ENCODE results near the gene STARD13. TPM values are rescaled to one million over a fixed set of nuclear protein-coding genes. Genes with fewer than 3 reads are reported as not detected.

STARD13 gene
- total and polyA plus RNA-seq, 5 experiments from 2014 or later, result not detected

DNA sequence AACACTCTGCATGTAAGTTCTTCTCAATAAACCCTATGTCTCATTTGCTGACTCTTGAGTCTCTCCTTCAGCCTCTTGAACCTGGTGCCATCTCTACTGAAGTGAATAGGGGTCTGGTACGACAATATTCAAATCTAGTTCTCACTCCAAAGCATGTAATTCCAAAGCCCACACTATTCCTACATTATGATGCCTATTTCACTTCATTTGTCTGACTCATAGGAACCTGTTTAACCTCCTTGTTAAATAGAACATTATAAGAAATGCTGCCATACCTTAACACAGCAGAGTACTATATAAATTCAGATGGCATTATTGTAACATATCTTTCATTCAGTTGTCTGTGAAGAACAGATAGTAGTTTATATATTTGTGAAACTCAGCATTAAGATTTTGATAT is 67.1 kb downstream of the STARD13 start:
- no peaks in the 10 kb centered on the region for H3K4me1 Mint-ChIP-seq
- H3K27ac Mint-ChIP-seq, result no peak overlapping the region
- H3K4me3 Mint-ChIP-seq, result no peak overlapping the region
- POLR2A ChIA-PET, result no interaction called here
- H3K36me3 Mint-ChIP-seq, result no peaks in the 10 kb centered on the region
- no peaks in the 10 kb centered on the region for H3K9me3 Mint-ChIP-seq
- DNase-seq, result no peak
- H3K27me3 Mint-ChIP-seq, result peaks cover 0 to 8% (median 0%) of the 10 kb centered on the region in 5 donors
- no peak for ATAC-seq

DNA sequence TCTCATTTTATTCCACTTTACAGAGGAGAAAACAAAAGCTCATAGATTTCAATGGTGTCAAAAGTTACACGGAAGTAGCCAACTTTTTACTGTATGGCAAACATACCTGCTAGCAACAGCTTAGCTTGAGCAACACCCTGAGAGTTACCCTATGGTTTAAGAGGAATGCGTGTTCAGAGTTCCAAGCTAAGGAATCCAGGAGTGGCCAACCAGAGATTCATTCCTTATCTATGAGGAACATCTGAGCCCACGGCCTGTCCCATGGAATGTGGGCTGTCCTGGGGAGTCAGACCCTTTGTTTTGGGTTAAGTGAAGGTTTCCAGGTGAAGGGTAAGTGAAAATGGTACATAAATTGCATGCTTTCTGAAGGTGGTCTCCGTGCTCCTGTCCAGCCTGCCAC is 67.5 kb downstream of the STARD13 start:
- H3K27ac Mint-ChIP-seq, result no peak overlapping the region
- H3K27me3 Mint-ChIP-seq, result peaks cover 0 to 10% (median 1%) of the 10 kb centered on the region in 5 donors
- ATAC-seq (no peak), DNase-seq (no peak)
- no peaks in the 10 kb centered on the region for H3K36me3 Mint-ChIP-seq
- H3K9me3 Mint-ChIP-seq, result no peaks in the 10 kb centered on the region
- POLR2A ChIA-PET, result no interaction called here
- no peaks in the 10 kb centered on the region for H3K4me1 Mint-ChIP-seq
- H3K4me3 Mint-ChIP-seq, result no peak overlapping the region

DNA sequence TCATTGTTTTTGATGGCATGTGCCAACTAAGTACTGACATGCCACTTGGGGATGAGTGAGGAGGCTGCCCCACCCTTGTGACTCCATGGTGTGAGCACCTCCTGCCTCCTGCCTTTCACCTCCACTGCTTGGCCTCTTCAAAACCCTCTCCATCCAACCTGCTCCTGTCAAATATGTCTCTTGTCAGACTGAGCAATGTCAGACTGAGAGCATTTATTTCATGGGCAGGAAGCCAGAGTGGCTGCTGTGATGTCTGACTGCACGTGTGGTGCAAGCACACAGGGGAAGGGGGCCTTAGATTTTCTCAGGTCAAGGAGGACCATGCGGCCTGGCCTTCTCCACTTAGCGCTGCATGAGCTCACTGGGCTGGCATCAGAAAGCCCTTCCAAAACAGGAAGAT is 68.3 kb downstream of the STARD13 start:
- H3K36me3 Mint-ChIP-seq, result no peaks in the 10 kb centered on the region
- H3K9me3 Mint-ChIP-seq, result no peaks in the 10 kb centered on the region
- POLR2A ChIA-PET, result no interaction called here

DNA sequence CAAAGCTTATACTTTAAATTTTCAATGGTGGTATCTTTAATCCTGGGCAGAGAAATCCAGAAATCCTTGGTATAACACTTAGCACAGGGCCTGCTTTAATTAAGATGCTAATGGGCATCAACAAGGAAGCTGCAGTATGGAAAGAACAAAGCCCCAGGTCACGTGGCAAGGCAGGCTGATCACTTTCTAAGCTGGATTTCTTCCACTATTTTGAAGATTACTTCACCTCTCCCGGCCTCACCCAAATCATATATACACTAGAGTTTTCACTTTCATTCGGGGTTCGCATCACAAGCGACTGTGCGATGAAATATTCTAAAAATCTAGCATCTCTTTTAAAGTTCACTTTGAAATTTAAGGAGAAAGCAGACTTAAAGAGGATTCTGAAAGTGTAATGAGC is 71.8 kb downstream of the STARD13 start:
- ATAC-seq (no peak), DNase-seq (no peak)
- Mint-ChIP-seq H3K4me3 (no peak overlapping the region), H3K9me3 (no peaks in the 10 kb centered on the region), H3K27me3 (peaks cover 2 to 15% (median 3%) of the 10 kb centered on the region in 5 donors), H3K36me3 (no peaks in the 10 kb centered on the region), H3K27ac (no peak overlapping the region), H3K4me1 (no peaks in the 10 kb centered on the region)
- POLR2A ChIA-PET, result no interaction called here

More for the DNA sequence above, 68.3 kb downstream of the STARD13 start:
- peaks cover 0 to 11% (median 1%) of the 10 kb centered on the region in 5 donors for H3K27me3 Mint-ChIP-seq
- no peaks in the 10 kb centered on the region for H3K4me1 Mint-ChIP-seq
- H3K27ac Mint-ChIP-seq, result no peak overlapping the region
- DNase-seq (no peak), ATAC-seq (no peak)
- H3K4me3 Mint-ChIP-seq, result no peak overlapping the region

DNA sequence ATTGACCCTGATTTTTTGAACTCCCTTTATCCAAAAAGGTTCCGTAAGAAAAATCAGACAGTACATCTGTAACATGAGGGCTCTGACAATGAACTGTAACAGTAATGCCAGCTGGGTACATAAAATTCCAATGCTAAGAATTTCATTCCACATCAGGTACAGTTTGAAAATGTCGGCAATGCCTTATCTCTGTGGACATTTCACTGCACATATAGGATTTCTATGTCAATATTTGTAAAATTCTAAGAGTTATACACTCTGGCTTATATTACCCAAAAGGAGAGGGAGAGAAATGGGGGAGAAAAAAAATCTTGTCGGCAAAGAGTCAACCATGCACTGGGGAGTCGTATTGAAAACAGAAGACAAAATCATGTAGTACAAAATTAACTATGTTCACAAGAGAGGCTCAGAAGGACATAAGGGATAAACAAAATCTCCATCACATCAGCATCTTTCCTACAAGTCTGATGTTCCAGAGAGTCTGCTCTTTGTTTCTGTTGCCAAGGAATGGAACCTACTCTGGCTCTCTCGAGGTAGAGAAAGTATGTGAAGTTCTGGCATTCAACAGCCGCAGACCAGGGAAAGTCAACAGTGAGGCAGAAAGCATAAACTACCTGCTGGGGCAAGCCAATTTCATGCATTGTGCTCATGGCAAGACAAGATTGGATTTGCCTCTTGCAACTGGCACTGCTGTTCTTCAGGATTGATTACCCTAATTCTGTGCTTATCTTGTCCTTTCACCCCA is 72.4 kb downstream of the STARD13 start:
- POLR2A ChIA-PET, result no interaction called here
- no peaks in the 10 kb centered on the region for H3K36me3 Mint-ChIP-seq
- peaks cover 5 to 18% (median 6%) of the 10 kb centered on the region in 5 donors for H3K27me3 Mint-ChIP-seq
- no peak overlapping the region for H3K4me3 Mint-ChIP-seq
- DNase-seq, result no peak
- H3K4me1 Mint-ChIP-seq, result no peaks in the 10 kb centered on the region
- H3K9me3 Mint-ChIP-seq, result no peaks in the 10 kb centered on the region
- H3K27ac Mint-ChIP-seq, result no peak overlapping the region
- ATAC-seq, result no peak

DNA sequence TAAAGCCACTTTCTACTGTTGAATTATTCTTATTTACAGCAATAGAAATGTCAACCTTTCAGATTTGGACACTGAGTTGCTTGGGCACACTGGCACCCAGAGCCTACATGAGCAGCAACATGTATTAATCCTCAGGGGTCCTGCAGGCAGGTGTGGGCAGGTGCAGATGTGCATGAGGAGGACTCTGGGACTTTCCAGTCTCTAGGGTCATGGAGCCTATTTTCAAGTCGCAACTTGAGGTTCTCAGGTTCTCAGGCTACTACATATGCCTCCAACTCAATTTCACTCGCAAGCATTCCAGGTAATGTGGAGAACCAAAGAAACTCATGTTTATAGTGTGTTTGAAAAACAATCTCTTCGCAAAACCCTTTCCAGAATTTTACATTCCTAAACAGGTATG is 73.2 kb downstream of the STARD13 start:
- POLR2A ChIA-PET, result no interaction called here
- H3K9me3 Mint-ChIP-seq, result no peaks in the 10 kb centered on the region
- DNase-seq (no peak), ATAC-seq (no peak)
- no peak overlapping the region for H3K4me3 Mint-ChIP-seq
- H3K4me1 Mint-ChIP-seq, result no peaks in the 10 kb centered on the region
- no peak overlapping the region for H3K27ac Mint-ChIP-seq
- no peaks in the 10 kb centered on the region for H3K36me3 Mint-ChIP-seq
- peaks cover 6 to 26% (median 11%) of the 10 kb centered on the region in 5 donors for H3K27me3 Mint-ChIP-seq

DNA sequence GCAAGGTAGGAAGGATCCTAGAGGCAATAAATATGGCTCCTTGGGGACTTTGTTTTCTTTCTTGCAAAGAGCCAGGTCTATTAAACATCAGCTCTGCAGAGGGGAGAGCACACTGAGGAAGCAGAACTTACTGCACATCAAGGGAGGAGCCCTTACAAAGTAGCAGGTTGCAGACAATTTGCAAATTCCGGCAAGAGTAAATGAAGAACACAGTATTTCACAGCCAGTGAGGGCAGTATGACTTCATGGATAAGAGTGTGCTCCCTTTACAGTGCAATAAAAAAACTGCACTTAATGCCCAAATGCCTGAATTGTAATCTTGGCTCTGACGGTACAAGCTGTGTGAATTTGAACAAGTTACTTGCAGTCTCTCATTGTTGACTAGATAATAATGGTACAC is 75.5 kb downstream of the STARD13 start:
- no peak for ATAC-seq

DNA sequence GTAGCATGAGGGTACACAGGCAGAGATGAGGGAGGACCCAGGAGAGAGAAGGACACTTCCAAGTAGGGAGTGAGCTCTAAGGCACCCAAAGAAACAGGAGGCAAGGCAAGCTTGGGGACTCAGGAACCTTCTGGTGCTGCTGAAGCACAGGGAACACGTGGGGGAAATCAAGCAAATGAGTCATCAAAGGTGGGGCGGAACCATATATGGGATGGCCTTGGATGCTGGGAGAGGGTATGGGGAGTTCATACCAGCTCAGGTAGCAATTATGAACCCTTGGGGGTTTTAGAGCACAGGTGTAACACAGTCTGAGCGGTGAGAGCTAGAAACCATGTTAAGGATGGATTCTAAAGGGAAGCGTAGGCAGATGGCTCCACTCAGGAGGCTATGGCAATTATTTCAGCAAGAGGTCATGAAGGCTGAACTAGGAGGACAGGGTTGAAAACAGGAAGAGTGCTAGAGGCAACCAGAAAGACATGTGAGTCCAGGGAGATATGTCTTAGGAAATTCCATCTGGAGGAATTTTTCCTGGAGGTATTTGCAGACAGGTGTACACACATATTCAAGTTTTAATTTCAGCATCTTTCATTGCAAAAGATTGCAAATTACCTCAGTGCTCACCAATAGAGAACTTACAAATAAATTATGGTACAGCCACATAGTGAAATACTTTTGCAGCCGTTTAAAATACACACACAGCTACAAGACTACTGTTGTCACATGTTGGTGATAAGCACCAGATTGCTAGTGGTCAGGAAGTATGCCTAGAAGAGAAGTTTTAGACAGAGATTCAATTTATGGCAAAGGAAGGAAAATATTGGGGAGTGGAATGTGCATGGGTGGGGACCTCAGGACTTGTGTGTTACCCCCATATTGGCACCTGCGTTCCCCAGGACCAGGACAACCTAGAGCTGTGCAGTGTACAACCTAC is 77.0 kb downstream of the STARD13 start:
- POLR2A ChIA-PET, result no interaction called here
- Mint-ChIP-seq H3K36me3 (no peaks in the 10 kb centered on the region), H3K27ac (peak overlapping the region in 1 of 10 donors; percentile 53), H3K4me1 (peaks cover 0 to 11% (median 5%) of the 10 kb centered on the region in 4 donors), H3K4me3 (no peak overlapping the region), H3K27me3 (peaks cover 7 to 42% (median 24%) of the 10 kb centered on the region in 5 donors), H3K9me3 (no peaks in the 10 kb centered on the region)
- ATAC-seq (no peak), DNase-seq (no peak)

More for the DNA sequence above, 75.5 kb downstream of the STARD13 start:
- Mint-ChIP-seq H3K4me3 (no peak overlapping the region), H3K27ac (no peak overlapping the region), H3K36me3 (no peaks in the 10 kb centered on the region), H3K27me3 (peaks cover 6 to 39% (median 20%) of the 10 kb centered on the region in 5 donors), H3K4me1 (peaks cover 0 to 10% (median 1%) of the 10 kb centered on the region in 4 donors), H3K9me3 (no peaks in the 10 kb centered on the region)
- DNase-seq, result no peak
- POLR2A ChIA-PET, result no interaction called here

DNA sequence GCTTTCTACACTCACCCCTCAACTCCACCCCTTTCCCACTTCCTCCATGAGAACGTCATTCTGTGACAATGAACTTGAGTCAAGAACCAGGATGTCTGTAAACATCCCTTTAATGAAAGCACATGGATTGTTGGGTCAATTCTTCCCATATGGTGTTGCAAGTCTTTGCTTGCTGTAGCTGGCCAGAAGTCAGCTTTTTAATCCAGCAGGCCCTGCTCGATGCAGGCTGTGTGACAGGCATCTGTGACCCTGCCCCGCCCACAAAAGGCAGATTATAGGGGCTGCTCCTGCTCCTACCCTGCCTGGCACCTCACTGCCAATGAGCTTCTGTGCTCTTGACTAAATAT is 78.0 kb downstream of the STARD13 start:
- Mint-ChIP-seq H3K27me3 (peaks cover 8 to 45% (median 22%) of the 10 kb centered on the region in 5 donors), H3K27ac (no peak overlapping the region), H3K36me3 (no peaks in the 10 kb centered on the region), H3K4me3 (no peak overlapping the region), H3K4me1 (peaks cover 0 to 11% (median 5%) of the 10 kb centered on the region in 4 donors), H3K9me3 (no peaks in the 10 kb centered on the region)
- no peak for ATAC-seq
- POLR2A ChIA-PET, result no interaction called here
- DNase-seq, result no peak

DNA sequence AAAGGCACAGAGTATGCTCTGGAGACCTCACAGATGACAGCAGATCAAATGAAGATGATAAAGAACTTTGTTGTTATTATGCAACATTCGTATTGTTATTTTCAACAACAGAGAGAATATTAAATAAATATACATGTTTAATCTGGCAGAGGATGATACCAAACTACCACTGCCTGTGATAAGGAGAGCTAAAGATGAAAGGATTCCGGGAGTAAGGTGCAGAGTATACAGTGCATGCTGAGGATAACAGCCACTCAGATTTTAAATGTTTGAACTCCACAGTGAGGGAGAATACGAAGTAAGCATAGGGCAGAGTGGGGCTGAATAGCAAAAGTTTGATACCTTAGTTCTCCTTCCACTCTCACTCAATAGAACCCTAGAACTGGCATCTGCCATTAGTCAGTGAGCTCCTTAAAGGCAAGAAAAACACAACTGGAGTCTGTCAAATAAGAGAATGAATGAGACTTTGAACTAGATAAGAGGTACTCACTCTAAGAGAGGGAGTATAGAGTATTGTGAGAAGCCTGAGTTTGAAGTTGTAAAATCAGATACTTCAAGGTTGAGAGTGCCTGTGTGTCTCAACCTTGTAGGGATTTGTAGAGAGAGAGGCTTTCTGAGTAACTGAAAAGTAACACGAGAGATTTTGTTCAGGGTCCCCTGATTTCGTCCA is 78.5 kb downstream of the STARD13 start:
- Mint-ChIP-seq H3K9me3 (no peaks in the 10 kb centered on the region), H3K27ac (no peak overlapping the region), H3K4me3 (no peak overlapping the region), H3K4me1 (peaks cover 0 to 11% (median 6%) of the 10 kb centered on the region in 4 donors), H3K27me3 (peaks cover 12 to 50% (median 26%) of the 10 kb centered on the region in 5 donors), H3K36me3 (no peaks in the 10 kb centered on the region)
- DNase-seq, result no peak
- ATAC-seq, result no peak
- POLR2A ChIA-PET, result no interaction called here

DNA sequence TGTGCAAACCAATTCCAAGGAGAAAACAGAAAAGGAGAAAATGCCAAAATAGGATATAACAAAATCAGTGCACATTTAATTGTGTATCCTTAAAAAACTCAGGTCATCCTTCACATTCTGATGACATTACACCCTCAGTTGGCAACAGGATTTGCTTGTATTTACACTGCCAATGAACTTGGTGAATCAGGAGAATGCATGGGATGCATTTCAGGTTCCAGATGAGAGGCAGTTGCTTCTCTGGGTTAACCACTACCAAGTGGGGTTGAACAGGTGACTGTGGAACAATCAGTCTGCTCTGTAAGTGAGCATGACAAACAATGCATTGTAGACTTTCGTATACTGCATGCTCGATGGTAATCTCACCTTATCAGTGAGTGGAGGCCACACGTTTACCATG is 79.1 kb downstream of the STARD13 start:
- Mint-ChIP-seq H3K4me3 (no peak overlapping the region), H3K27me3 (peaks cover 12 to 53% (median 26%) of the 10 kb centered on the region in 5 donors), H3K9me3 (no peaks in the 10 kb centered on the region), H3K4me1 (peaks cover 0 to 11% (median 6%) of the 10 kb centered on the region in 4 donors), H3K27ac (no peak overlapping the region), H3K36me3 (no peaks in the 10 kb centered on the region)
- no peak for ATAC-seq
- no peak for DNase-seq
- POLR2A ChIA-PET, result no interaction called here

DNA sequence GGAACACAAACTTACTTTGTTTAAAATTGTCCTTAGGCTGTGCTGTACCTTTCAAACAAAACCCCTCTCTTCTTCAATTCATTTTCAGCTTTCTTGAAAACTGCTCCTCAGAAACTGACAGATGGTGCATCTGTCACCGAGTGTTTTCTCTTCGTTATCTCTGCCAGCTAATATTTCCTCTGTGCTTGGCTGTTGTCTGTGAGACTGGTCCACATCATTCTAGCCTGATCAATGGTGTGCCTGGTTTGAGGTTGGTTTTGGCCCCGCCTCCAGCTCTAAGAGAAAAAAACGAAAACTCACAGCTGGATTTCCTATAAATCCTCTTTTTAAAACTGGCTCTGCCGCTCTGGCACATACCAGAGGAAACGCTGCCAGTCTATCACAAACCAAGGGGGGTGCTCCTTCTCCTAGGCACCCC is 79.7 kb downstream of the STARD13 start:
- Mint-ChIP-seq H3K36me3 (no peaks in the 10 kb centered on the region), H3K9me3 (no peaks in the 10 kb centered on the region), H3K27me3 (peaks cover 12 to 53% (median 26%) of the 10 kb centered on the region in 5 donors), H3K27ac (peak overlapping the region in 2 of 10 donors; percentile 3 to 46), H3K4me3 (no peak overlapping the region), H3K4me1 (peaks cover 0 to 11% (median 6%) of the 10 kb centered on the region in 4 donors)
- POLR2A ChIA-PET, result no interaction called here
- DNase-seq, result no peak
- ATAC-seq, result no peak

DNA sequence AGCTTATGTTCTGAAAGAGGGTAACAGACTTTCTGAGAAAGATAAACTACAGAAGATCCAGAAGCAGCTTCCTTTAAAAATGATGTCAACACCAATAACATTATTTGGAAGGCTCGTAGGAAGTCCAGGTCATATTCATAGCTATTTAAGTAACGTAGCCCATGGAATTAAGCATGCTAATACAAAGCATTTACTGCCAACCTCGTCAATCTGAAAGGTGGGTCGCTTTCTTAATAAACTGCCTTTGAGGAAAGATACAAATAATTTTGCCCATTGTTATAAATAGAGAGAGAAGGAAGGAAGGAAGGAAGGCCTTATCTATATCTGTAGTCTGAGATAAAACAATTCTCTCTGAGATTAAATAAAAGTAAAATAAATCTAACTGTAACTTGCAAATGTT is 80.3 kb downstream of the STARD13 start:
- Mint-ChIP-seq H3K27ac (no peak overlapping the region), H3K36me3 (no peaks in the 10 kb centered on the region), H3K4me1 (peaks cover 0 to 11% (median 6%) of the 10 kb centered on the region in 4 donors), H3K4me3 (no peak overlapping the region), H3K9me3 (no peaks in the 10 kb centered on the region), H3K27me3 (peaks cover 12 to 53% (median 26%) of the 10 kb centered on the region in 5 donors)
- POLR2A ChIA-PET, result no interaction called here
- DNase-seq (no peak), ATAC-seq (no peak)

Data from naive thymus-derived CD8-positive, alpha-beta T cell (primary cell).